H9 (cell line): ENCODE measurements around the gene MBD3L2B. TPM values are rescaled to one million over a fixed set of nuclear protein-coding genes. Genes with fewer than 3 reads are reported as not detected.

Experiments used
- DNase-seq: peaks from one replicate; pipeline ENCODE4 v3.0.0-alpha.2; 2017
- H2AFZ ChIP-seq: one replicate; pipeline ENCODE4 v1.6.1; 2013; ENCODE audit warnings: mild to moderate bottlenecking, low read length, control low read depth, moderate library complexity
- H2AK5ac ChIP-seq: 2 replicates; pipeline ENCODE4 v1.6.1; 2013; ENCODE audit warnings: low read length, control low read depth, mixed read lengths; ENCODE audit not compliant: insufficient read length
- H2BK120ac ChIP-seq: one replicate; pipeline ENCODE4 v1.6.1; 2013; ENCODE audit warnings: low read depth, mild to moderate bottlenecking, low read length, control low read depth, inconsistent platforms; ENCODE audit not compliant: poor library complexity, severe bottlenecking
- H2BK12ac ChIP-seq: 2 replicates; pipeline ENCODE4 v1.6.1; 2013; ENCODE audit warnings: low read length, control low read depth, mixed read lengths, low read depth; ENCODE audit not compliant: insufficient read length
- H2BK15ac ChIP-seq: 2 replicates; pipeline ENCODE4 v1.6.1; 2013; ENCODE audit warnings: low read depth, low read length, control low read depth
- H2BK20ac ChIP-seq: one replicate; pipeline ENCODE4 v1.6.1; 2013; ENCODE audit warnings: low read depth, mild to moderate bottlenecking, low read length, control low read depth, inconsistent platforms; ENCODE audit not compliant: poor library complexity, severe bottlenecking
- H2BK5ac ChIP-seq: 2 replicates; pipeline ENCODE4 v1.6.1; 2013; ENCODE audit warnings: low read length, control low read depth, mixed read lengths; ENCODE audit not compliant: insufficient read length
- H3K14ac ChIP-seq: 2 replicates; pipeline ENCODE4 v1.6.1; 2013; ENCODE audit warnings: low read length, control low read depth; ENCODE audit not compliant: insufficient read depth
- H3K18ac ChIP-seq: 2 replicates; pipeline ENCODE4 v1.6.1; 2013; ENCODE audit warnings: low read depth, mild to moderate bottlenecking, mixed read lengths, low read length, control low read depth; ENCODE audit not compliant: insufficient read length
- H3K23ac ChIP-seq: 2 replicates; pipeline ENCODE4 v1.6.1; 2013; ENCODE audit warnings: low read length, control low read depth, mixed read lengths, low read depth; ENCODE audit not compliant: insufficient read length
- H3K23me2 ChIP-seq: 2 replicates; pipeline ENCODE4 v1.6.1; 2013; ENCODE audit warnings: low read depth, mild to moderate bottlenecking, mixed read lengths, low read length, control low read depth; ENCODE audit not compliant: insufficient read length, poor library complexity, severe bottlenecking
- H3K27ac ChIP-seq: 2 replicates; pipeline ENCODE4 v1.5.1; 2013; ENCODE audit warnings: low read length, control low read depth, mixed read lengths, low read depth; ENCODE audit not compliant: insufficient read length
- H3K27me3 ChIP-seq: 2 replicates; pipeline ENCODE4 v1.6.1; 2013; ENCODE audit warnings: low read length, control low read depth, inconsistent platforms; ENCODE audit not compliant: insufficient read depth
- H3K4ac ChIP-seq: 2 replicates; pipeline ENCODE4 v1.6.1; 2013; ENCODE audit warnings: low read depth, mild to moderate bottlenecking, control low read depth, inconsistent platforms, low read length, moderate library complexity
- H3K4me1 ChIP-seq: 2 replicates; pipeline ENCODE4 v1.6.1; 2013; ENCODE audit warnings: low read length, control low read depth, inconsistent platforms; ENCODE audit not compliant: insufficient read depth
- H3K4me2 ChIP-seq: 2 replicates; pipeline ENCODE4 v1.6.1; 2013; ENCODE audit warnings: low read length, control low read depth, mixed read lengths; ENCODE audit not compliant: insufficient read length, insufficient read depth
- H3K56ac ChIP-seq: 2 replicates; pipeline ENCODE4 v1.6.1; 2013; ENCODE audit warnings: low read depth, mild to moderate bottlenecking, mixed read lengths, low read length, control low read depth; ENCODE audit not compliant: insufficient read length
- H3K79me1 ChIP-seq: 2 replicates; pipeline ENCODE4 v1.6.1; 2013; ENCODE audit warnings: low read depth, mild to moderate bottlenecking, moderate library complexity, low read length, control low read depth, inconsistent platforms; ENCODE audit not compliant: insufficient read depth, poor library complexity, severe bottlenecking
- H3K79me2 ChIP-seq: 2 replicates; pipeline ENCODE4 v1.6.1; 2013; ENCODE audit warnings: low read length, control low read depth, inconsistent platforms; ENCODE audit not compliant: insufficient read depth
- H3K9ac ChIP-seq: 2 replicates; pipeline ENCODE4 v1.6.1; 2013; ENCODE audit warnings: low read length, control low read depth, mixed read lengths; ENCODE audit not compliant: insufficient read length; ENCODE audit errors: extremely low read depth
- H3K9me3 ChIP-seq: one replicate; pipeline ENCODE4 v1.6.1; 2013; ENCODE audit warnings: low read depth, low read length, inconsistent platforms; ENCODE audit not compliant: control insufficient read depth
- H3T11ph ChIP-seq: one replicate; pipeline ENCODE4 v1.6.1; 2013; ENCODE audit warnings: mild to moderate bottlenecking, low read length, control low read depth, inconsistent platforms
- H4K20me1 ChIP-seq: one replicate; pipeline ENCODE4 v1.6.1; 2013; ENCODE audit not compliant: control insufficient read depth, insufficient read length, insufficient read depth
- H4K5ac ChIP-seq: 2 replicates; pipeline ENCODE4 v1.6.1; 2013; ENCODE audit warnings: low read depth, mild to moderate bottlenecking, mixed read lengths, low read length, control low read depth; ENCODE audit not compliant: insufficient read length
- H4K8ac ChIP-seq: replicated peaks from 2 replicates; pipeline ENCODE4 v1.6.1; 2013; ENCODE audit warnings: low read length, control low read depth, mixed read lengths, low read depth; ENCODE audit not compliant: insufficient read length
- H4K91ac ChIP-seq: 2 replicates; pipeline ENCODE4 v1.6.1; 2013; ENCODE audit warnings: low read depth, mild to moderate bottlenecking, moderate library complexity, mixed read lengths, low read length, control low read depth; ENCODE audit not compliant: insufficient read length
- H3K27ac Mint-ChIP-seq, 3 experiments: 2 replicates in 2 of 3; 3 replicates in 1 of 3; pipeline ENCODE4 v1.8.0; 2020 to 2021; ENCODE audit warnings: mixed read lengths in 3 of 3, mild to moderate bottlenecking in 1 of 3, moderate library complexity in 1 of 3
- H3K27me3 Mint-ChIP-seq: 2 replicates; pipeline ENCODE4 v1.8.0; 2021; ENCODE audit warnings: low read depth, mild to moderate bottlenecking, moderate library complexity, mixed read lengths
- H3K36me3 Mint-ChIP-seq, 3 experiments: 2 replicates in 2 of 3; 3 replicates in 1 of 3; pipeline ENCODE4 v1.8.0; 2020 to 2021; ENCODE audit warnings: low read depth in 3 of 3, mixed read lengths in 3 of 3; ENCODE audit not compliant: insufficient read depth in 1 of 3
- H3K4me1 Mint-ChIP-seq, 2 experiments: 2 replicates each; pipeline ENCODE4 v1.8.0; 2020; ENCODE audit warnings: mixed read lengths in 2 of 2
- H3K4me3 Mint-ChIP-seq, 2 experiments: 2 replicates in 1 of 2; 3 replicates in 1 of 2; pipeline ENCODE4 v1.8.0; 2020 to 2021; ENCODE audit warnings: mild to moderate bottlenecking in 2 of 2, mixed read lengths in 2 of 2, moderate library complexity in 1 of 2
- H3K9me3 Mint-ChIP-seq, 2 experiments: 2 replicates in 1 of 2; 3 replicates in 1 of 2; pipeline ENCODE4 v1.8.0; 2020; ENCODE audit warnings: mild to moderate bottlenecking in 2 of 2, mixed read lengths in 2 of 2, moderate library complexity in 1 of 2
- CTCF ChIP-seq: fragments of 200-600 bp; sonication (generic); conservative IDR thresholded peaks from 3 replicates; pipeline ENCODE4 v1.8.0; 2021; ENCODE audit warnings: antibody characterized with exemption, mild to moderate bottlenecking
- WGBS: extraction: QIAGEN DNeasy Blood & Tissue Kit; methylation state at CpG from one replicate; pipeline ENCODE4 v1.1.7; 2013; ENCODE audit warnings: missing lambda C conversion rate, low lambda C conversion rate, mixed read lengths; ENCODE audit not compliant: insufficient read length; ENCODE audit errors: extremely low coverage; 5-methylcytosine and 5-hydroxymethylcytosine counted together
- total RNA-seq: library from RNA; stranded (reverse); gene quantifications from 2 replicates; pipeline ENCODE4 v1.2.1, GENCODE V29; 2021

Gene MBD3L2B
- total RNA-seq, 1 experiment from 2014 or later = not detected

DNA sequence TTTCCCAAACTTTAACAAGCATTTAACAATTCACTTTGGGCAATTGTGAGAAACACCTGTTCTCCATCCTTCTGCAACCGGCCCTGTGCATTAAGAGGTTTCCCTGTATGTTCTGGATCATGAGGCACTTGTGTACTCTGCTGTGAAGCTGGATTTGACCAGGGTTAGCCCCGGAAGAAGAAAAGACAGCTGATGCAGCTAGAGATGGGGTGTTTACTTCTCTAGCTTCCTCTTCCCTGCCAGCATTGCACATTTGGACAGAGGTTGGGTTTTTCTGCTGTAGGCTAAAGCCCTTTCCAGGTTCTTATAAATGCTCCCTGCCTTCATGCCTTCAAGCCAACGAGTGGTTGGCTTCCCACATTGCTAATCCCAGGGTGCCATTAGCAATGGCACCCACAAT, 20.9 kb downstream of the MBD3L2B start:
- WGBS = no CpG with 5 or more reads among the region's 3 CpGs
- Histone ChIP-seq H3K4me2 (no peak overlapping the region), H3K56ac (no peak overlapping the region), H2BK12ac (no peak overlapping the region), H3T11ph (no peak overlapping the region), H2BK15ac (no peak overlapping the region), H2BK120ac (no peak overlapping the region), H3K9me3 (peaks cover 59% of the 10 kb centered on the region), H4K5ac (no peak overlapping the region), H3K23me2 (no peaks in the 10 kb centered on the region), H3K27me3 (no peaks in the 10 kb centered on the region), H3K9ac (no peak overlapping the region), H3K18ac (no peak overlapping the region), H4K91ac (no peak overlapping the region), H2AK5ac (no peak overlapping the region), H3K79me2 (no peaks in the 10 kb centered on the region), H2AFZ (no peak overlapping the region), H4K8ac (no peak overlapping the region), H3K4ac (no peak overlapping the region), H3K14ac (no peak overlapping the region), H3K4me1 (no peaks in the 10 kb centered on the region), H2BK5ac (no peak overlapping the region), H3K27ac (no peak overlapping the region), H3K79me1 (no peaks in the 10 kb centered on the region), H3K23ac (no peak overlapping the region), H2BK20ac (no peak overlapping the region), H4K20me1 (no peaks in the 10 kb centered on the region)
- H3K36me3 Mint-ChIP-seq = peaks cover 4 to 34% (median 7%) of the 10 kb centered on the region in 3 experiments; a peak in 5 of 7 replicates
- H3K4me1 Mint-ChIP-seq = no peaks in the 10 kb centered on the region
- DNase-seq = no peak
- H3K27ac Mint-ChIP-seq = no peak overlapping the region
- no peak overlapping the region for H3K4me3 Mint-ChIP-seq
- peaks cover 83 to 90% of the 10 kb centered on the region in 2 experiments for H3K9me3 Mint-ChIP-seq
- no peaks in the 10 kb centered on the region; the same call in 1 of the 2 replicates for H3K27me3 Mint-ChIP-seq
- no peak for TF ChIP-seq CTCF
